HG03575 (cell line): ENCODE measurements around the gene SIGLEC6.
"Not testable (repeated sequence)": the region's sequence is repeated elsewhere in the genome, so short reads cannot be mapped to it uniquely, and the experiment has no call there.

Experiments used
- ATAC-seq: cut with Tn5 transposase; IDR thresholded peaks from one replicate; pipeline ENCODE4 v1.9.1; 2021; ENCODE audit not compliant: unreplicated experiment, insufficient number of reproducible peaks, low FRiP score; ENCODE audit errors: extremely low read depth

Gene SIGLEC6

DNA sequence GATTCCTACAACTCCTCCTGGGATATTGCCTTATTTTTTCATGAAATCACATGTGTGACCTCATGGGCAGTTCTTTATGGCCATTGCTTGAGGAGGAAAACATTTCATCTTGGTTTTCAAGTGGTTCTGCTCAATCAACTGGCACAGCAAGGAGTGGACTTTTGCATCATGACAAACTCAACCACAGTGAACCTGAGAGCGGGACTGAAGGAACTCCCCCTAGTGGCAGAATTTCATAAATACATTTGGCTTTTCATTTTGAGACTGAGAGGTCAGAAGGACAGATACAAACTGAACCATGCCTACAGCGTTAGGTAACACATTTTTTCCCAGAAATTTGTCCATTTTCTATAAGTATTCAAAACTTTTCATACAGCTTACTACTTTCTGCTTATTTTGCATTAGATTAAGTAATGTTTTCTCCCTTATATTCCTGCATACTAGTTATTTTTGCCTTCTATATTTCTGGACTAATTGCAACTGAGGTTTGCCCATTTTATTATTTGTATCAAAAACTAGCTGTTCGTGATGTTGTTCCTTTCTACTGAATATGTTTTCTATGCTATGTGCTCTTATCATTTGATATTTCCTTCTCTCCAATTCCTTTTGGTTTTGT is 16.5 kb downstream of the SIGLEC6 start:
- no peak for ATAC-seq

DNA sequence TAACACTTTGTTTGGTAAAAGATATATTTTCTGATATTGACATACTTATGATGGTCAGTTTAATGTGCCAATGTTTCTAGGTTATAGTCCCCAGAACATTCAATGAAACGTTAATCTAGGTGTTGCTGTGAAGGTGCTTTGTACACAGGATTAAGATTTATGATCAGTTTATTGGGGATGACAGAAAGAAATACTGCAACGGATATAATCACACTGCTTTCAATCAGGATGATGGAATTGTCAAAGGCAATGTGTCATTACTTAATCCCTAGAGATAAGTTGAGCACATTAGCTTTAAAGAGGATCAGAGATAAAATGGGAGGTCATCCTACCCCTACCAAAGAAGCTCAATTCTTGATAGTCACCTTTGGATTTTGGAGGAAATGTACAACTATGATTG is 17.5 kb downstream of the SIGLEC6 start:
- no peak for ATAC-seq

DNA sequence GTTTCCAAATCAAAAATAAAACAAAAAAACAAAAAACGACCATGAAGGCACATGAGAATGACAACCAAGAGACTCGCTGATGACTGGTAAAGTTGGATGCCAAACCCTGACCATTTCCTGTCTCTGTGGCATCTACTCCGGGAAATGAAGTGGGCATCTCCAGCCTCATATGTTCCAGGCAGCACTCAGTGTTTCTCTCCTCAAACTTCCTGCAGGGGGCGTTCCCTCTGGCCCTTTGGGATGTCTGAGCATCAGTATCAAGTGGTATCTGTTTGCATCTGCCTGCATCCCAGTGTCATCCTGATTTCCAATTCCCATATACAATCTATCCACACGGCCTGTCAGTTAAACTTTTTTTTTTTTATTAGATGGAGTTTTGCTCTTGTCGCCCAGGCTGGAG is 20.1 kb downstream of the SIGLEC6 start:
- ATAC-seq = no peak

DNA sequence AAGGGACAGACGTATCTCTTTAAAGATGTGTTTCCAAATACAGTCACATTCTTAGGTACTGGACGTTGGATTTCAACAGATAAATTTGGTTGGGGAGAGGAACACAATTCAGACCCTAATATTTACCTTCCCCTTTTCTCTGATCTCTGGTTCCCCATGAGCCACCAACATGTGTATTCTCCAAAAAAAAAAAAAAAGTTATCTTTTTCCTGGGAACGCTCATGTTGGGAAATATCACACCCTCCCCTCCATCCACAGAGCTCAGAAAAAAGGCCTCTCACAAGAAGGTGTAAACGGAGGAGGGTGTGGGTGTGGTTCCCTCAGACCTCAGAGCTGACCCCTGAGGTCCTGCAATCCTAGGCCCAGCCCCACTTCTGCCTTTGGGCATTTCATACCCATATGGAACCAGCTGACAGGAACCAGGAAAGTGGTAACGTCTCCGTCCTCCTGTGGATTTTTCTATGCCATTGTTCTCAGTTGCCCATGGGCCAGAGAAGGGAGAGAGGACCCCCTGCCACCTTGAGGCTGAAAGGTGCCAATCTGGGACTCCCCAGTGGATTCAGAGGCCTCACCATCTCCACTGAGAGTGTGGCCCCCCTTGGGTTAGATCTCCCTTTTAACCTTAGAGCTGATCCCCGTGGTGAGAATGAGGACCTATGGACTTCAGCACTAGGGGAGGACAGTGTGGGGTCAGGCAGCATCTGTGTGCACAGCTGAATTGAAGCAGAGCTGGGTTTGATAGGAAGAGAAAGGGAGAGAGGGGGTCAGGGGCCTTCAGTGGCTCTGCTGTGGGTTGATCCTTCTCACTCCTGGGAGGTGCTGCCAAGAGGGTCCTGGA is 21.4 kb downstream of the SIGLEC6 start:
- no peak for ATAC-seq

DNA sequence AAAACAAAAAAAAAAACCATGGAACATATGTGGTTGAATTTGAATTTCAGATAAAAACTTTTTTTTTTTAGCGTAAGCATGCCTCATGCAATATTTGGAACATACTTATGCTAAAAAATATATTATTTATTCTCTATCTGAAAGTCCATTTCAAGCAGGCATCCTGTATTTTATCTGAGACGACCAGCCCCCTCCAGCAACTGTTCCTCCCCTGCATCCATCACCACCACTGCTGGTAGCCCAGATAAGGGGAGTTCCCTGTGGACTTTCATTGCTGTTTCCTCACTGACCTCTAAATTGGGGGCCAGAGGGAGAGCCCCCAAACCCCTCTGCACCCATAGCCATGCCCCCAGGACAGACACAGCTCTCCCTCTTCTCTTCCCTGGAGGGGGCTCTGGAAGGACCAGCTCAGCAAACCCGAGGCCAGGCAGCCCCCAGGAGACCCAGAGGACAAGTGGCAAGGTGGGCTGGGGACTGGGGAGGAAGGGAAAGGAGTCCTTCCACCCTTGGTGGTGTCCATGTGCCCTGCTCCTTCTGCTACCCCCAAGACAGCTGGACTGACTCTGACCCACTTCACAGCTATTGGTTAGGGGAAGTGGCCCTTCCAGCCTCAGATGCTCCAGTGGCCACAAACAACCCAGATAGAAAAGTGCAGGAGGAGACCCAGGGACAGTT is 23.3 kb downstream of the SIGLEC6 start:
- no peak for ATAC-seq

DNA sequence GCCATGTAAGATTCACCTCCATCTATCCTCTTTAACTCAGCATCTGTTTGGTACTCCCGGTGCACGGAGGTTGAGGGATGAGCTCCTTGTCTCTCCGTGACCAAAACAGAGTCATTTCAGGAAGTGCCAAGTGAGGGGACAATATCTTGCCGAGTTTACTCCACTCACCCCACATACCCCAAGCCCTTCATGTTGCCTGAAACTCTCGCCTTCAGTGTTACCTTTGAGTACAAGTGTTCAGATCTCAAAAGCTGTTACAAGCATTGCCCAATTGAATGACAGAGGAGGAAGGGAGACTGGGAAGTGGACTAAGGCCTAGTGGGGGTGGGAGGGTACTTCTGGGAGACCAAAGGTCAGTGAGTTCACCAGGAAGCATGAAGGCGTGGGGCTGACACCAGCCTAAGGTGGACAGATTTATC is 23.8 kb downstream of the SIGLEC6 start:
- no peak for ATAC-seq

DNA sequence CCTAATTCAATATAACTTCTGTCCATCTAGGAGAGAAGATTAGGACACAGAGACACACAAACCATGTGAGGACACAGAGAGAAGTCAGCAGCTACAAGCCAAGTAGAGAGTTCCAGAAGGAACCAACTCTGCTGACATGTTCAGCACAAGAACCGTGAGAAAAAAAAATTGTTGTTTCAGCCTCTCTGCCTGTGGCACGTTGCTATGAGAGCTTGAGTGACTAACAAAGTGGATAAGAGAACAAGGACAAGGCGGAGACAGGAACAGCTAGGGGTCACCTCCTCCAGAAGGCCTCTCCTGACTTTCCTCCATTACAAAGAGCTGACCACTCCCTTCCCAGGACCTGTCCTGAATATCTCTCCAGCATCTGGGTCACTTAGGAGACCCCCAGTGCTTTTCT is 24.3 kb downstream of the SIGLEC6 start:
- ATAC-seq = no peak

DNA sequence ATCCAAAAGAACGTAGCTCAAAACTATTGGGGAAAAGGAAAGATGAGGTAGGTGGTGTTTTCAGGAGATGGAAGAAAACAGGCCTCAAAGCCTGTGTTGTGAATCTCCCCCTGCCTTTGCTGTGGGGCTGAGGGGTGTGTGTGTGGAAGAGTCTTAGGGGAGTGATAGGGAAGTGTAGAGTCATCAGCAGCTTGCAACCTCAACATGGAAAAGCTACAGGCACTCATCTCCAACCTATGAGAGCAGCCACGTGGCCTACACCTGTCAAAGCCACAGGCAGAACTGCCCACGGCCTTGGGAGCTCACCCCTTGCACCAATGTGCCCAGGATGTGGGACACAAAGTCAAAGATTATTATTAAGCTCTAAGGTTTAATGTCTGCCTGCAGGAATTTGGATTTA is 25.6 kb downstream of the SIGLEC6 start:
- no peak for ATAC-seq

DNA sequence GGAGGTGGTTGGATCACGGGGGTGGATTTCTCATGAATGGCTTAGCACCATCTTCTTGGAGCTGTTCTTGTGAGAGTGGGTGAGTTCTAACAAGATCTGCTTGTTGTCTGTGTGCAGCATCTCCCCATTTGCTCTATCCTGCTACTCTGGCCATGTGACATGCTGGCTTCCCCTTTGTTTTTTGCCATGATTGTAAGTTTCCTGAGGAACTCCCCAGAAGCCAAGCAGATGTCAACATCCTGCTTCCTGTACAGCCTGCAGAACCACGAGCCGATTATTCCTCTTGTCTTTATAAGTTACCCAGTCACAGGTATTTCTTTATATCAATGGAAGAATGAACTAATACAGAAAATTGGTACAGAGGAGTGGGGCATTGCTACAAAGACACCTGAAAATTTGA is 27.6 kb downstream of the SIGLEC6 start:
- no peak for ATAC-seq

DNA sequence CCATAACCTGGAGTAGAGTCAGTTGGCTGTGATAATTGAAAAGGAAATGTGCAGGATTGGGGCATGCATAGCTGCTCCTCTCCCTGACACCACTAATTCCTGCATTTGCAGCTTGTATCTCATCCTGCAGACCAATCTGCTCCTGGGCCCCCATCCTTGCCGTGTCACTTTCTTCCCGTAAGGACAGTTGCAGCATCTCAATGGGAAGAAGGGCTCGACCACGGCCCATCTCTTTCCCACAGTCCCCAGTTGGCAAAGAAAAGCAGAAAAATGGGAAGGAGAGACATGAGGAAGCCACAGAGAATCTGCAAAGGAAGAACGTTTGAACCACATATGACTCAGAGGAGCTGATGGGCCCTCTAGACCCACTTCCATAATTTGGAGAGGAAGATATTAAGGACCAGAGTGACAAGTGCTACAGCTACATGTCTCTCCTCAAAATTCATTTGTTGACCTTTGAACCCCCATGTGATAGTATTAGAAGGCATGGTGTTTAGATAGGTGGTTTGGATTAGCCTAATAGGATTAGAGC is 28.1 kb downstream of the SIGLEC6 start:
- no peak for ATAC-seq

DNA sequence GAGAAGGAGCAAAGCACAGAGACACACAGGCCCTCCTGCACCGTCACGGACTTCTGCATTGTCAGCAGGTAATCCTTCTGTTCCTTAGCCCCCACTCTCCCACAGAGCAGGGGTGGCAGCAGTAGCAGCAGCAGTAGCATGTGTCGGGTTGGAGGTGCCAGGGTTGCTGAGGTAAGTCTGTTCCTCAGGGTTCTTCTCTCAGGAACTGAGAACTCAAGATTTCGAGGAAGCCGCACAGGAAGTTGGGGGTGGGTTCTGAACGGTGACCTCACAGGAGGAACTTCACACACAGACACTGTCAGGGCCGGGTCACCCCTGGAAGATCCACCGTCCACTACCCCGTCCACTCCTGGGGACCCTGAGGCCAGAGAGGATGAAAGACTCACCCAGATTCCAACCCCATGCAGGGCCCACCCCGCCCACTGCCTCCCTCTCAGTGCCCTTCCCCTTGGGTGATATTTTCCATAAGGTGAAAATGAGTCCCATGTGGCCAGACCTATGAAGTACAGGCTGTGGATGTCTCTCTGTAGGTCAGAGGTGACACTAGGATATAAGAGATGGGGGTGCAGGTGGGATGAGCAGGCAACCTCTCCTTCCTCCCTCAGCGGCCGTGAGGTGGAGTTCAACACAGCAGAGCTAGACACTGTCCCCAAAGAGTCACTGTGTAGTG is 29.7 kb downstream of the SIGLEC6 start, which contains the start of gene SIGLEC12:
TSS of gene SIGLEC12 (minus strand) at position 207 of the 670 bp plus-strand sequence. CDS start at position 140, 67 bp downstream.
- no peak for ATAC-seq

DNA sequence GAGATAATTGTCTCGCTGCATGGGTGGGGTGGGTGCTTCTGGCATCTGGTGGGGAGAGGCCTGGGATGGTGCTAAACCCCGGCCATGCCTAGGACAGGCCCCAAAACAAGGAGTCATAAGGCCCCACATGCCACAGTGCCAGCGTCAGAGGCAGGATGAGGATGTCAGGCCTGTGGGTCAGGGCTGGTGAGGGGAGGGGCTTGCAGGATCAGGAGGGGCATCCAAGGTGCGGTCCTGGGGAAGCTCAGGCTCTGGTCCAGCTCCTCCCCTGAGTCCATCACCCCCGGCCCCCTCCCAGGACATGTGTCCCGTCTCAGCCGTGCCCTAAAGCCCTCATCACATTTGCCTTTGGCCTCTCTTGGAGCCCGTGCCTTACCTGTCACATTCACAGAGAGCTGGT is 30.5 kb downstream of the SIGLEC6 start:
- not testable (repeated sequence) for ATAC-seq

DNA sequence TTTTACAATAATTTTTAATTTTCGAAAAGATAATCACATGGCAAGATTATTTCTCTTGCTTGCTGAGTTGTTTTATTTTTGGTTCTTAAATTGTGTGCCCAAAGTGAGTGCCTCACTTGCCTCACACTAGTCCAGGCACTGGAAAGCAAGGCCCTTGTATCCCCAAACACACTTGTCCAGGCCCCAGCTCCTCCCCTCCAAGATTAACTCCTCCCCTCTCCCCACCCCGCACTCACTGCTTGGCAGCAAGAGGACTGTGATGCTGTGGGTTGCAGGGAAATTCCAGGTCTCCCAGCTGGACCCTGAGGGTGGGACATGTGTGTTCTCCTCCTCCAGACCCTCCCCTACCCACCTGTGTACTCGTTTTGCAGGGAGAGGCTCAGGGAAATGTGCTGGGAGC is 33.8 kb downstream of the SIGLEC6 start:
- no peak for ATAC-seq

DNA sequence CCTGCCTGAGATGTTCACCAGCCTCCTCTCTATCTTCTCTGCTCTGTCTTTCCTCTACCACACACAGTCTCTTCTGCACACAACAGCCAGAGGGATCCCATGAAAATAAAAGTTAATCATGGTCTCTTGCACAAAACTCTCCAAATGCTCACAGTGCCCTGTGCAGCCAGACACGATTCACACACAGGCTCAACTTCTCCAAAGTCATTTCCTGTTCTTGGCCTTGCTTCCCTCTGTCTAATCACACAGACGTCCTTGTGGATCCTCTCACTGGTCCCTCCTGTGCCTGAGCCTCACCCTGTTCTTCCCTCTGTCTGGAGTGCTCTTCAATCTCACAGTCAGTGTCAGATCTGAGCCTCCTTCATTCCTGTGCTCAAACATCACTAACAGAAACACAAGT is 37.7 kb downstream of the SIGLEC6 start:
- ATAC-seq = no peak

DNA sequence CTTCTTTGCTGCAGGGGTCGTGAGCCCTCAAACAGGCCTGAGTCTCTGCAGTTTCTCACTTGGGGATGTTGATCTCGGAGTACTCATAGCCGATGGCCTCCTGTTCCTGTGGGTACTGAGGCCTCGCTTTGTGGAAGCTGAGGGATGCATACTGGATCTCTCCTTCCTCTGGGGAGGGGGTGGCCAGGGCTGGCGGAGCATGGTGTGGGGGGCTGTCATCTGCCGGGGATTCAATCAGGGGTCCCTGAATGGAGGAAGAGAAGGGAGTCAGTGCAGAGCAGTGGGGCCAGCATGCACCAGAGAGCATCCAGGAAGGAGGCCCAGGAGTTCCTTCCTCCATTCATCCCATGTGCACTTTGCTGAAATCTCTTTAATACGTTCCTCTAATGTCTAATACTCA is 39.9 kb downstream of the SIGLEC6 start:
- ATAC-seq = no peak

DNA sequence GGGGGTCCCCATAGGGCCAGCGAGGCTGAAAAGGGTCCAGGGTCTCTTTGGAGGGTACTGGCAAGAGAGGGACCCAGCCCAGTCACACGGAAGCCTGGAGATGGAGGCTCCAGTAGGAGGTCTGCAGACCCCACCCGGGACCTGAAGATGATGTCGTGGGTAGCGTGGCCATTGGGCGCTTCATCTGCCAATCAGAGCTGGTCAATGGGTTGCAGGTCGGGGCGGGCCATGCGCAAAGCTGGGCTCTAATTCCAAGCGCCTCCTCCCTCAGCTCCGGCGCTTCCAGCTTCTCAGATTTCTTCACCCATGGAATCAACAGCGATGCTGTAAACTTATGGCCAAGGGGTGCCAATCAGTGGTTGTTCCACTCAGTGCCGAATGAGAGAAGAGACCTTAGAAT is 40.8 kb downstream of the SIGLEC6 start:
- ATAC-seq = no peak

DNA sequence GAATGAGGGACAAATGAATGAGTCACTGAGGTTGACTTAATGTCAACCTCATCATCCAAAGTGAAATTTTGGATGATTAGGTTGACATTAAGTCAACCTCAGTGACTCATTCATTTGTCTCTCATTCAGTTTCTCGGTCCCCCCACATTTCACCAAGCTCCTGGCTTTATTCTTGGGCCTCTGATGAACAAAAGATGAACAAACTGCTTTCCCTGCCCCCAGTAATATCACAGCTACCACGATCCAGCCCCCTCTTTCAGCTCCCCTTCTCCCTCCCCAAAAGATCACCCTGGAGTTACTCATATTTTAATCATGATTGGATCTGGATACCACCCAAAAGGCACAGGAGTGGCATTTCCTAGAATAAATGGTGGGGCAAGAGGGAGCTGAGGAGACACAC is 42.4 kb downstream of the SIGLEC6 start:
- no peak for ATAC-seq

DNA sequence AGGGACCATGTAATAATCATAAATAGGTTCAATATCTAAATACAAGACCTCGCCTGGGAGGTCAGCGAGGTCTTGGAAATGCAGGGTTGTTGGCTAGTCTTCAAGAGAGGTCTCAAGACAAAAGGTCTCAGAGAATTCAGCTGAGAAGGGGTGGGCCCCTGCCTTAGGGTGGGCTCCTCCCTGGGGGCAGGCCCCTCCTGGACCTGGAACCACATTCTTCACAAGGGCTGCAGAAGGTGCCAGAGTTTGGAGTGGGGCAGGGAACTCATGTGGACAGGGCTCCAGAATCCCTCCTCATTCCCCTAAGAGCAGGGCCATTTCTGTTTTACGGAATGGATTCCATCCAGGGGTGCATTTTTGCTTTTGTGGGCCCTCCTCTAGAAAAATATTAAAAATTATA is 43.0 kb downstream of the SIGLEC6 start:
- ATAC-seq = no peak

DNA sequence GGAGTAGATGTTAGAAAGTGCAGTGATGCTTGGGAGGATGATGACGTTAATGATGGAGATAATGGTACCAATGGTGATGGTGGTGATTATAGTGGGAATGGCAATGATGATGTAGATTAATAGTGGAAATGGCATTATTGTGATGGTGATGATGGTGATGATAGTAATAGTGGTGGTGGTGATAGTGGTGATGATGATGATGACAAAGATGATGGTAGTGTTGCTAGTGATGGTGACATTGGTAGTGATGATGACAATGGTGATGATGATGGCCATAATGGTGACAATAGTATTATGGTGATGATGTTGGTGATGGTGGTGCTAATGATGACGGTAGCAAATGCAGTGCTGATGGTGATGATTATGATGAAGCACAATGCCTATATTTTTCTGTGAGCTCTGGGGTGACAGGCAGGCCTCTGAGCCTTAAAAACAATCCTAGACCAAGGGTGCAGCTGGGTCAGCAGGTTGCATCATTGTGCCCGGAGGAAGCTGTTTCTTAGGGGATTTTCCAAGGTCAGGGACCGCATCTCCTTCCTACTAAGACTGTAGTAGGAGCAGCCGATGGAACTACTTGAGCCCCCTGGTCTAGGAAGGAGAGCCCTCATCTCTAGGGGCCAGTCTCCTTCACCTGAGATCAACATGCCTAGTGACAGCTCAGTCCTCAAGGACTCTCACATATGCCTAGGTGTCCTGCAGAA is 45.4 kb downstream of the SIGLEC6 start:
- ATAC-seq = no peak
